BJ (cell line): ENCODE data around the gene CDKN2C. TPM values are rescaled to one million over a fixed set of nuclear protein-coding genes. Genes with fewer than 3 reads are reported as not detected.

Experiments
- CTCF ChIA-PET: fragments of 350-600 bp; formaldehyde crosslinking; extraction: SDS; loops from one replicate; lab custom pipeline; 2021; ENCODE audit warnings: antibody characterized with exemption, inconsistent platforms; lab: Yijun Ruan, JAX
- POLR2A ChIA-PET: fragments of 300-600 bp; sonication (Branson Sonifier 250); formaldehyde crosslinking; extraction: SDS; loops from one replicate; lab custom pipeline; 2021; ENCODE audit warnings: antibody characterized with exemption; lab: Charles Lee
- DNase-seq: peaks from one replicate; pipeline ENCODE4 v3.0.0-alpha.2; 2011; ENCODE audit warnings: low read depth
- H3K27me3 ChIP-seq: 2 replicates; pipeline ENCODE4 v1.6.0; 2011; ENCODE audit warnings: low read length; ENCODE audit not compliant: control insufficient read depth, insufficient read depth
- H3K36me3 ChIP-seq: 2 replicates; pipeline ENCODE4 v1.5.1; 2011; ENCODE audit warnings: low read length; ENCODE audit not compliant: control insufficient read depth, insufficient read depth
- H3K4me3 ChIP-seq: 2 replicates; pipeline ENCODE4 v1.5.1; 2011; ENCODE audit warnings: low read depth, mild to moderate bottlenecking, control low read depth, low read length
- polyA plus RNA-seq: library from polyadenylated mRNA; depleted of rRNA; stranded (reverse); fragments of >200 nt; gene quantifications from 2 replicates; pipeline ENCODE4 v1.2.3, GENCODE V29; 2011
- TF ChIP-seq, protein P1 (sequence below): IDR thresholded peaks from 2 replicates; pipeline ENCODE4 v1.5.1; 2011; ENCODE audit warnings: low read depth, mild to moderate bottlenecking, control low read depth, inconsistent platforms, low read length, moderate library complexity; ENCODE audit not compliant: insufficient read depth

Gene CDKN2C
- polyA plus RNA-seq, 1 experiment: 21.3 TPM

DNA sequence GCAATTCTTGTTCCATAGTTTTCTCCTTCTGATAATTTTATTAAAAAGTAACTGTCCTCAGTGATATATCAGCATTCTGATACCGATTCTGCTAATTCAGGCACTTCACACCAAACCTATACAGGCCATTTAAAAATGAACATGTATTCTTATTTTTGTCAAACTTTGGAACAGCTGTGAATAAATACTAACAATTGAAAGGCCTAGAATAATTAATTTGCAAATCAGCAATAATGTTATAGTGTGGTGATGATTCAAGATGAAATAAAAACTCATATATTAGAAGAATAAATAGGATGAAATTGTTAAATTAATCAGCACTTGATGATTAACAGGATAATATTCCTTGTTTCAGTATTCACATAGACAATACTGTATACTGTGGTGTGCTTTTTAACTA is 9.9 kb downstream of the CDKN2C start:
- ChIA-PET POLR2A (no interaction called here), CTCF (interaction anchor here (0.8 kb wide), 1 partner anchor 11 kb away, joined by 3 read pairs; no protein-coding TSS in a partner anchor)
- DNase-seq: no peak
- TF ChIP-seq, protein P1, sequence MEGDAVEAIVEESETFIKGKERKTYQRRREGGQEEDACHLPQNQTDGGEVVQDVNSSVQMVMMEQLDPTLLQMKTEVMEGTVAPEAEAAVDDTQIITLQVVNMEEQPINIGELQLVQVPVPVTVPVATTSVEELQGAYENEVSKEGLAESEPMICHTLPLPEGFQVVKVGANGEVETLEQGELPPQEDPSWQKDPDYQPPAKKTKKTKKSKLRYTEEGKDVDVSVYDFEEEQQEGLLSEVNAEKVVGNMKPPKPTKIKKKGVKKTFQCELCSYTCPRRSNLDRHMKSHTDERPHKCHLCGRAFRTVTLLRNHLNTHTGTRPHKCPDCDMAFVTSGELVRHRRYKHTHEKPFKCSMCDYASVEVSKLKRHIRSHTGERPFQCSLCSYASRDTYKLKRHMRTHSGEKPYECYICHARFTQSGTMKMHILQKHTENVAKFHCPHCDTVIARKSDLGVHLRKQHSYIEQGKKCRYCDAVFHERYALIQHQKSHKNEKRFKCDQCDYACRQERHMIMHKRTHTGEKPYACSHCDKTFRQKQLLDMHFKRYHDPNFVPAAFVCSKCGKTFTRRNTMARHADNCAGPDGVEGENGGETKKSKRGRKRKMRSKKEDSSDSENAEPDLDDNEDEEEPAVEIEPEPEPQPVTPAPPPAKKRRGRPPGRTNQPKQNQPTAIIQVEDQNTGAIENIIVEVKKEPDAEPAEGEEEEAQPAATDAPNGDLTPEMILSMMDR: no peak
- Histone ChIP-seq H3K27me3 (no peaks in the 10 kb centered on the region), H3K4me3 (no peak overlapping the region), H3K36me3 (no peaks in the 10 kb centered on the region)

DNA sequence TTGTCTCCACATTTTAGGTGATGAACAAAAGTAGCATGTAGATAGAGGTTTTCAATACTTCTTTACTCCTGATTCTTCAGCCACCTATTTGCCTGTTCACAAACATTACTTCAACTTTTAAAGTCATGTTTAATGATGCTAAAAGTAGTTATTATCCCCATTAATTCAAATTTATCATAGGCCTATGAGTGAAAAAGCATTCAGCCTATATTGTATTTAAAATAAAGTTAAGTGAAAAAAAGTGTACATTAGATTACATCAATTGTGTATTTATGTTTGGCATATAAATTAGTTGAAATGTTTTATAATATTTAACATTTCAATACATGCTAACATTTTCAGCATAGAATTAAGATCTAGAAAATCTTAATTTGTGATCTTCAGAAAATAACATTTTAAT is 10.5 kb downstream of the CDKN2C start:
- DNase-seq: no peak
- ChIA-PET CTCF (interaction anchor here (0.8 kb wide), 1 partner anchor 12 kb away, joined by 3 read pairs; no protein-coding TSS in a partner anchor), POLR2A (no interaction called here)

DNA sequence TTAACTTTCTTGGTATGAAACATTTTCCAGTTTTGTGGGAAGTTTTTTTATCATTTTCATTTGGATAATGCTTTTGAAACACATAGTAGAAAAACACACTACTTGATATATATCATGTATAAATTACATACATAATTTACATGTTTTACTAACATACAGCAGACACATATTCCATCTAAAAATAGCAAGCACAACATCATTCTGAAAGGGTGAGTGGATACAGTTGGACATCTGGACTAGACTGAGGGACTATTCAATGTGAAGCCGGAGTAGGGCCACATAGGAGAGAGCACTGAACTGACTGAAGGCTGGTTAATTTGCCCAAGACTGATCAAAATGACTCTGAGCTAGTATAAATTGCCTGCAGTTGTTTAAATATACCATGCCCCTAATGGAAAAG is 11.7 kb downstream of the CDKN2C start:
- Histone ChIP-seq H3K4me3 (no peak overlapping the region), H3K36me3 (no peaks in the 10 kb centered on the region), H3K27me3 (no peaks in the 10 kb centered on the region)
- POLR2A ChIA-PET: no interaction called here
- CTCF ChIA-PET: interaction anchor here (1.4 kb wide), 1 partner anchor 13 kb away, joined by 4 read pairs; no protein-coding TSS in a partner anchor
- TF ChIP-seq, protein P1: no peak
- no peak for DNase-seq

More for the DNA sequence above, 10.5 kb downstream of the CDKN2C start:
- TF ChIP-seq, protein P1: no peak
- Histone ChIP-seq H3K4me3 (no peak overlapping the region), H3K27me3 (no peaks in the 10 kb centered on the region), H3K36me3 (no peaks in the 10 kb centered on the region)

DNA sequence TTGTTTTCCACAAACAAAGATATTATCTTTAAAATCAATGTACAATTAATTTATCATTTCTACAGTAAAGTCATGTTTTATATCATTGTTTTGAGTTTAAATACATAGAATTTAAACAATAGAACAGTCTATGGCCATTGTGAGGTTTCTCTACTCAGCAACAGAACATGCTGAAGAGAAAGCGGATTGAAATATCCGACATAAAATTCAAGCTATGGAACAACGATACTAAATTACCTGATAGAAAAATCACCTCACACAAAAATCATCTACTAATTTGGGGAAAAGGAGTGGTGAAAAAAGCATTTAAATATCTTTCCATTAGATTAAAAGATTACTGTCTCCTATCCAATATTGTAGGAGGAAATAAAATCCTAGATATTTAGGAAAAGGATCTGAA is 12.6 kb downstream of the CDKN2C start:
- ChIA-PET POLR2A (no interaction called here), CTCF (interaction anchor here (1.4 kb wide), 1 partner anchor 14 kb away, joined by 4 read pairs; no protein-coding TSS in a partner anchor)
- TF ChIP-seq, protein P1: no peak
- H3K36me3 ChIP-seq: no peaks in the 10 kb centered on the region
- no peaks in the 10 kb centered on the region for H3K27me3 ChIP-seq
- no peak overlapping the region for H3K4me3 ChIP-seq
- no peak for DNase-seq

DNA sequence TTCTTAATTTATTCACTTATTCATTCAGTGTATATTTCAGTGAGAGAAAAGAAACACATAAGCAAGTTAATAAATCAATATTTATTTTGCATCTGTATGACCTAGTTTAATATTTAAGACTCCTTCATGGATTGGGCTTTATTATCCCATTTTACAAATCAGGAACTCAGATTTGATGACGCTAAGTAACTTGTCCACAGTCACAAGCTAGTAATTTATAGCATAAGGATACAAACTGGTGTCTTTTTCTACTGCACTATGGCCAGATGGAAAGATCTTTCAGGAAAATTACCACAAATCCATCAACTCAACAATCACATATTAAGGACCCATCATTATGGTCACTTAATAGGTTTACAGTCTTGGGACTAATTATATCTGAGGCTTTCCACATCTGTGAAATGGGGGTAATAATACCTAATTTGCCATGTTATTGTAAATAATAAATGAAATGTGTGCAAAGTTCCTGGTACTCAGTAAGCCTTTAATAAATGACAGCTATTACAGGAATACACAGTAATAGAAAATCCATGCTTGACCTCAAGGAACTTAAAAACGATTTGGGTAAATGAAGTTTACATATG is 13.3 kb downstream of the CDKN2C start:
- POLR2A ChIA-PET: no interaction called here
- Histone ChIP-seq H3K27me3 (no peaks in the 10 kb centered on the region), H3K4me3 (no peak overlapping the region), H3K36me3 (no peaks in the 10 kb centered on the region)
- CTCF ChIA-PET: interaction anchor here (1.4 kb wide), 1 partner anchor 15 kb away, joined by 4 read pairs; no protein-coding TSS in a partner anchor
- no peak for DNase-seq
- TF ChIP-seq, protein P1: no peak
